GM18508 (cell line): ENCODE data around the gene KMT2C.
"Not testable (repeated sequence)": the region's sequence is repeated elsewhere in the genome, so short reads cannot be mapped to it uniquely, and the experiment has no call there.

Source experiments
- ATAC-seq: cut with Tn5 transposase; IDR thresholded peaks from one replicate; pipeline ENCODE4 v1.9.1; 2021; ENCODE audit warnings: moderate number of reproducible peaks; ENCODE audit not compliant: insufficient read depth, unreplicated experiment

The KMT2C gene

DNA sequence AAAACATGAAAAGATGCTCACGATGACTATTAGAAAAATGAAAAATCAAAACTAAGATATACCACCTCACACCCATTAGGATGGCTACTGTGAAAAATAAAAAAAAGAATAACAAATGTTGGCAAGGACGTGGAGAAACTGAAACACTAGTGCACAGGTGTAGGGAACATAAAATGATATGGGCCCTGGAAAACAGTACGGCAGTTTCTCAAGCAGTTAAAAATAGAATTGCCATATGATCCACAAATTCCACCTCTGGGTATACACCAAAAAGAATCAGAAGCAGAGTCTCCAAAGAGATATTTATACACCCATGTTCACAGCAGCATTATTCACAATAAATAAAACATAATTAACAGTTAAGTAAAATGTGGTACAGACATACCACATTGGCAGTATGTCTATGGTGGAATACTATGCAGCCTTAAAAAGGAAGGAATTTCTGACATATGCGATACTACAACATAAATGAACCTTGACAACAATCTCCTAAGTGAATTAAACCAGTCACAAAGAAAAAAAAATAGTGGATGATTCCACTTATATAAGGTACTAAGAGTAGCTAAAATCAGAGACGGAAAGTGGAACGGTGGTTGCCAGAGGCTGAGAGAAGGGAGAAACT, 69.7 kb downstream of the KMT2C start:
- ATAC-seq: no peak

DNA sequence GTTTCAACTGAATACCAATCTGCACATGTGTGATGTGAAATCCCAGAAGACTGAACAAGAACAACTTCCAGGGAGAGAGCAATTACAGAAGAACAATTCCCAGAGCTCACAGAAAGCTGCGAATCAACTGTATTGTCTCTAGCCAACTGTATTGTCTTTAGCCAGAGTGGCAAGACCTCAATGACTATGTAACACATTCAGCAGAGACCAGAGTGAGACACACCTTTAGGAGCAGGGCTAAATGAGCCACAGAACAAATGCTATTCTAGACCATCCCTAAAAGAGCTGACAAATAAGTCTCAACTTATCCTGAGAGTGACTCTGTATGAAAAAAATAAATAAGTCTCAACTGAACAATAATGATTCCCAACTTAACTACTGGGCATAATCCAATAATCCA, 72.0 kb downstream of the KMT2C start:
- no peak for ATAC-seq

DNA sequence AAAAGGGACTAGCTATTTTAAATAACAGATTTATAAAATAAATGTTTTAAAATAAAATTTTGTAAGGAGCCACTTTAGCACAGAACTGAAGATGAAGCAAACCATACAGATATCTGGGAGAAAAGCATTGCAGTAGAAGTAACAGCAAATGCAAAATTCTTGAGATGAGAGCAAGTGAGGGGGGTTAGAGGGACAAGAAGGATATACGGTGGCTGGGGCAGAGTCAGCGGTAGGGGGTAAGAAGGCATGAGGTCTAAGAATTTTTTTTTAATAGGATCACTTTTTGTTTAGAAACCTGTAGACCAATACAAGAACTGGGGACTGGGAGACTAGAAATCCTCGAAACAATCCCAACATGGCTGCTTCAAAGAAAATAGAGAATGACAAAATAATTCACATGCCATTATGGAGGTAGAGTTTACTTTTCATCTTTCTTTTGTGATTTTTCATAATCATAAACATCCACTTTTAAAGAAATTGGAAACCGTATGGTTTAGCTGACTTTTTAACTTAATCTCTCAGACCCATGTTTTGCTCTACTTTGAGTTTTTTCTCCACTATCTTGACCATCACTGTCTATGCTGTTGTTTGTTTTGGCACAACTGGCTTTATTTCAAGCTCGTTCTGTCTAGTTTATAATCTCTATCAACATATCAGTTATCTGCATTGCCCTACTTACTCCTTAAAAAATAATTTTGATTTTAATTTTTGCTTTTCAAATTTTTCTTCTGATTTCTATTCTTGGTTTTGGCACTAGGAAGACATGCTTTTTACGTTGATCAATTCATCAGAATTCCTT, 73.5 kb downstream of the KMT2C start:
- no peak for ATAC-seq

DNA sequence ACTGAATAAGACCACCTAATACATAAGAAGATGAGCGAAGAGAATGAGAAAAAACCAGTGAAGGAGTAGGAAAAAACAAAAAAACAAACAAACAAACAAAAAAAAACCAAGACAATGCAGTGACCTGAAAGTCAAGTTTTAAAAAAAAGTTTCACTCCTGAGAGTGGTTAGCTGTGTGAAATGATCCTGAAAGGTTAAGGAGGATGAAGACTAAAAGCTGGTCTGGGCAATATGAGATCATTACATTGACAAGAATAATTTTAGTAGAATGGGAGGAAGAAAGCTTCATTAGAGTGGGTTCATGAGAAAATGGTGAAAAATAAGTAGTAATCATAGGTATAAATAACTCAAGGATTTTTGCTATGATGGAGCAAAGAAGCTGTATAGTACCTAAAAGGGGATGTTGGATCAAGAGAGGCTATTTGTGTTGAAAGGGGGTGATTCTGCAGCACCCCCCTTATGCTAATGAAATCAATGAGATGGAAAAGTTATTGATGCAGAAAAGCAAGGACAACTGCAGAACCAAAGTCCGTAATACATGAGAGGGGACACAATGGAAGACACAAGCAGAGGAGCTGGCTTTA, 80.2 kb downstream of the KMT2C start:
- no peak for ATAC-seq

DNA sequence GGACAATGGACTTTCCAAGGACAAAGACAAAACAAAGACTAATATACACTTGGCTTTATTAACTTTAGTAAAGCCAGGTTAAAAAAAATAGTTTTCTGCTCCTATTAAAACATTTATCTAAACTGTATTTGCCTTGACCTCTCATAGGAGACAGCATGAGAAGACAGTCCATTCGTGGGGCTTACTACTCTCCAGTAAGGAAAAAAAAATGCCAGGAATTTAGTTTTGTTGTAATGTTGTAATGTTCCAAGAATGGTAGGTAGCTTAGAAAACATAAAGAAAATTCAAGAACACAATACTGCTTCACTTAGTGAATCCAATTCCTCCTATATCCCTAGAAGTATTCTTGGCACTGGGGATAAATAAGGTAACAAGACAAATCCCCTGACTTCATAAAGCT, 81.7 kb downstream of the KMT2C start:
- ATAC-seq: no peak

DNA sequence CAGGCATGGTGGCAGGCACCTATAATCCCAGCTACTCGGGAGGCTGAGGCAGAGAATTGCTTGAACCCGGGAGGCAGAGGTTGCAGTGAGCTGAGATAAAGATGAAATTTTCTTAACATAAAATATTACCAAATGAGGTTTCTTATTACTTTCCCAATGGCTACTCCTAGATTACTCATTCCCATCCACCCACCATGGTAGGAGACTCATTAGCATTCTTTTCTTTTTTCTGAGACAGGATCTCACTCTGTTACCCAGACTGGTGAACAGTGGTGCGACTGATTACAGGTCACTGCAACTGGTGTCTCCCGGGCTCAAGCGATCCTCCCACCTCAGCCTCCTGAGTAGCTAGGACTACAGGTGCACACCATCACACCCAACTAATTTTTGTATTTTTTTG, 82.5 kb downstream of the KMT2C start:
- ATAC-seq: not testable (repeated sequence)

DNA sequence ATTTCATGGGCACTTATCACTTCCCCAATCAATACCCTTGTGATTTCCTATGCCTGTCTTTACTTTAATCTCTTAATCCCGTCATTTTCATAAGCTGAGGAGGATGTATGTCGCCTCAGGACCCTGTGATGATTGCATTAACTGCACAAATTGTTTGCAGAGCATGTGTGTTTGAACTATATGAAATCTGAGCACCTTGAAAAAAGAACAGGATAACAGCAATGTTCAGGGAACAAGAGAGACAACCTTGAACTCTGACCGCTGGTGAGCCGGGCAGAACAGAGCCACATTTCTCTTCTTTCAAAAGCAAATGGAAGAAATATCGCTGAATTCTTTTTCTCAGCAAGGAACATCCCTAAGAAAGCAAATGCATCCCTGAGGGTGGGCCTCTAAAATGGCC, 84.1 kb downstream of the KMT2C start:
- ATAC-seq: not testable (repeated sequence)

DNA sequence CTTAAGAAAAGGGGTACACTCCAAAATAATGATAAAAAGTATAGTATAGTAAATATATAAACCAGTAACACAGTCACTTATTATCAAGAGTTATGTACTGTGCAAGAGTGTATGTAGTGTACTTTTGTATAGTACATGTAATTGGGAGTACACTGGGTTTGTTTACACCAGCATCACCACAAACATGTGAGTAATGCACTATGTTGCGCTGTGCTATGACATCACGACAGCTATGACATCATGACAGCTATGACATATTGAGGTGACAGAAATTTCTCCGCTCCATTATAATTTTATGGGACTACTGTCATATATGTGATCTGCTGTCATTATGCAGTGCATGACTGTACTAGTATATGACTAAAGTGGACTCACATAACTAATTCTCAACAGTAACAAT, 84.6 kb downstream of the KMT2C start:
- no peak for ATAC-seq

DNA sequence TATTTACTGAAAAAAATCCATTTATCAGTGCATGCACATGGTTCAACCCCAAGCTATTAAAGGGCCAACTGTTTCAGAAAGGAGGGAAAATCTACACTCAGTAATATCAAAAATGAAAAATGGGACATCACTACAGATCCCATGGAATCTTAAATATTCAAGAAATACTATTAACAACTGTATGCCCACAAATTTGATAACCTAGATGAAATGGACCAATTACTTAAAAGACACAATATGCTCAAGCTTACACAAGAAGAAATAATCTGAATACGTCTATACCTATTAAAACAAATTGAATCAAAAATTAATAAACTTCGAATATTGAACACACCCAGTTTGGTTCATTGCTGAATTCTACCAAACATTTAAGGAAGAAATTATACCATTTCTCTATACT, 87.9 kb downstream of the KMT2C start:
- ATAC-seq: no peak

DNA sequence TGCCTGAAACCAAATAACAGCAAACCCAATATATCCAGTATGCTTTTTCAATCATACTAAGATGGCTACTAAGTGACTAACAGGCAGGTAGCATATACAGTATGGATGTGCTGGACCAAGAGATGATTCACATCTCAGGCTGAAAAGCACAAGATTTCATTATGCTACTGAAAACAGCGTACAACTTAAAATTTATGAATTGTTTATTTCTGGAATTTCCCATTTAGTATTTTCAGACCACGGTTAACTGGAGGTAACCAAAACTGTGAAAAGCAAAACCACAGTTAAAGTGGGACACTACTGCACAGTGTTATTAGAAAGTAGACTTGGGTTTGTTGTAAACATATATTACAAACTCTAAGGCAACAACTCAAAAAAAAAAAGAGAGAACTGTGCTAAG, 91.5 kb downstream of the KMT2C start:
- no peak for ATAC-seq

DNA sequence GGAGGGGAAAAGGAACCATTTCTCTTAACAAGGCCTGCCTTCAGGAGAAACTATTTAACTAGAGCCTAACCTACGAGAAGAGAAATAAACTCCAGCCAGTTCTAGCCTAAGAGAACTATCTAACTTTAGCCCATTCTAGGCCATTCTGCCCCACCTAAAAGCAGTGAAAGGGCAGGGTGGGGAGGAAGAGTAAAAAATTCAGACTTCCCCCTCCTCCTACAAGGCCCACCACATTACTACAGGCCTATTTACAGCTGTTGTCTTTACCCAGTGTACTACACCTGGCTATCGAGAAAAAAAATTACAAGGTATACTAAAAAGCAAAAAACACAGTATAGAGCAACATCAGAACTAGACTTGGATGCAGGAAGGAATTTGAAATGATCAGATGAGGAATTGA, 93.0 kb downstream of the KMT2C start:
- no peak for ATAC-seq

DNA sequence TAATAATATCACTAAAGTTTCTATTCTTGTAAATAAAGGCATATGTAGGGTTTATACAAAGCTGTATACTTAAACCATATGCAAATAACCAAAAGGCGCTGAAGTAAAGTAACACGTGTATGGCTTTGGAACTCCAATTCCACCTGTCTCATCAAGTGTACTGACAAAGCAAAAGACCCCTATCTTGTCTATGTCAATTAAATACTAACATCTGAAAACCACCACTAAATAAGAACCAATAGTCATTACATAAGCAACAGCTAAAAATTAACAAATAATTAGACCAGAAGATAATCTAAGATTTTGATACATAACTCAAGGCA, 93.9 kb downstream of the KMT2C start:
- no peak for ATAC-seq

DNA sequence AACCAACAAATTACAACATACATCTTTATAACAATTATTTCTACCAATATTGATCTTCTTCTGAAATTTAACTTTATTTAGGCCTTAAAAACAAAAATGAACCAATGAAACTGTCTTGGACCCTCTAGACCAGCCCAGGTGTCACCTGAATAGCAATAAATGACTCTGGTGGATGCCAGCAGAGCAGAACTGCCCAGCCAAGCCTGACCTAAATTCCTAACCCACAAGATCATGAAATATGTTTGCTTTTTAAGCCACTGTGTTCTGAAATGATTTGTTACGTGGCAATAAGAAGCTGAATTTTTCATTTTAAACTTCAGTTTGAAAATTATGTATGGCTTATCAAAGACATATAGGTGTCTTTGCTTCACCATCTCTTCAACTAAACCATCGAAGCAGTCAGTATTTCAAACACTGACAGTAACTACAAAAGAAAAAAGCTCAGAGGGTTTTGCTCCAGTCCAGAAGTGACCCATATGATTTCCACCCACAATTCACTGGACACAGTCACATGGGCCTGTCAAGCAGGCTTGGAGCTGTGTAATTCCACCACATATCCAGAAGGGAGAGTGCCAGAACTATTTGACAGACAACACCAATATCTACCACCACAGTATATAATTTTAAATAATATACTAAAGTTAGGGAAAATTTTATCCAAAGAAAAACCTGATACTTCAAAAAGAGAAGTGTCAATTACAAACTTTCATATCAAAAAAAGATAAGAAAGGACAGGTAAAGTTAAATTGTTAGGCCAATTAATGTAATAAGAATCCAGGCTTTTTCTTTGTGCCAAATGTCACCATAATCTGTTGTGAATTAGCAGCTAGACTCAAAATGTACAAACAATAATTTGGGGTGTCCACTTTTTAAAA, 94.5 kb downstream of the KMT2C start:
- ATAC-seq: no peak

DNA sequence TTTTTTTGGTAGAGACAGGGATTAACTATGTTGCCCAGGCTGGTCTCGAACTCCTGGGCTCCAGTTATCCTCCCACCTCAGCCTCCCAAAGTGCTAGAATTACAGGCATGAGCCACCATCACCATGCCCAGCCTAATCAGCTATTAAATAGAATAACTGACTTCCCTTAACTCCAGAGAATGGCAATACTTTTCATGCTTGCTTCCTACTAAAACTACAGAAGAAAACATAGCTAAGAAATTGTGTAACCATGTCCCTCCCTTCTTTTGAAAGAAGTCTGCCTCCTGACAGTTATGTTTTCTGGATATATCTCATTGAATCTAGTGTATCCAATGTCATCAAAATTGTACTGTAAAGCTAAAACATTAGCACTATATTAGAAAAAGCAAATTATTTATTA, 95.6 kb downstream of the KMT2C start:
- no peak for ATAC-seq

DNA sequence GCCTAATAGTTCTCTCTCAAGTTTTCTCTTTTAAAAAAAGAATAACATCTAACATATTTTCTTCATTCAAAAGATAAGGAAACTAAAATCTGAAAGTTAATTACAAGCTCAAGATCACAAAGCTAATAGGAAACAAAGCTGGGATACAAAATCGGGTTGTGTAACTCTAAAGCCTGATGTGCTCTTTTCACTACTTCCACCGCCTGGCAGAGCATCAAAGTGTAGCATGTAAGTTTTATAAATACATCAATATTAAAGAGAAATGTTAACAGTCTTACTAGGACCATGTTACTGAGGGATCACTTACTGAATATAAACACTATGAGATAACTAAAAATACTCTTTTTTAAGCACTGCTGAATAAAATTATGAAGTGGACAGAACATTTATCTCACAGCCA, 97.2 kb downstream of the KMT2C start:
- ATAC-seq: no peak

DNA sequence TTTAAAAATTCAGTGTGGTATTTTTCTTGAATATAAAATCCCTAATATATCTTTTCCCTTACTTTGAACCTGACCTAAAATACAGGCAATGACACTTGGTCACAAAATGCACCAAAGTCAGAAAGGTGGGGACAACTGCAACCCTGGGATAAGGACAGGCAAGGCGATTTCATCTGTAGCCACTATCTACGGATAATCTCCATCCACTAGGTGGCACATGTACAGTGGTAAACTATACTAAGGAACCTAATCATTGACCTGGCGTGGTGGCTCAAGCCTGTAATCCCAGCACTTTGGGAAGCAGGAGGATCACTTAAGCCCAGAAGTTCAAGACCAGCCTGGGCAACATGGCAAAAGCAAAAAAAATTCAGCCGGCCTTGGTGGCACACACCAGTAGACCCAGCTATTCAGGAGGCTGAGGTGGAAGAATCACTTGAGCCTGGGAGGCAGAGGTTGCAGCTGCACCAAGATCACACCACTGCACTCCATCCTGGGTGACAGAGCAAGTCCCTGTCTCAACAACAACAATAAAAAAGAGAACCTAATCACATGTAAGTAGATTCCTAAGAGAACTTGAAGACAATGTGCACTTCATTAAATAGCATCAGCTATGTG, 98.9 kb downstream of the KMT2C start:
- ATAC-seq: no peak

DNA sequence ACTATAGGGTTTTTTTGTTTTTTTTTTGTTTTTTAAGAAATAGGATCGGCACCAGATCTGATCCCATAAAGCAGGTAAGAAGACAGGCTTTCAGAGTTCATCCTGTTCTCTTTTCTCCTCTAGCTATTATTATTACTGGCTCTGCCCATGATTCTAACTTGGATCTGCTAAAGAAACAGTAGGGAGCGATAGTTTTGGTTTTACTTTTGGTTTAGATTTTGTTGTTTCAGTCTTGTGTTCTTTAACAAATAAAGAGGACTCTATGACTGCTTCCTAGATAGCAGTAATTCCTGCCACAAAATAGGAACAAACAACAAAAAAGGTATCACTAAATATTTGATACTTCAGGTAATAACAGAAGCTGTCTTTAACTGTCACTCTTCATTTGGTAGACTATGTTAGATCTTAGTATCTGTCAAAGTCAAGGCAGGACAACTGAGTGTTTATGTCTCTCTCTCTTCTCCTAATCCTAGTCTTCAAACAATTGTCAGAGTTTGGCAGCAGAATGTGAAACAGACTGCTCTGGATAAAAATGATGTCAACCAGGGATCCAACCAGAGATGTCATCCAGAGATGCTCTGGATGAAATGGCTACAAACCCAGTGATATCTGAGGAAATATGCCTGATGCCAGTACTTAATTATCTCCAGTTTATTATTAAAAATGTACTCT, 99.8 kb downstream of the KMT2C start:
- no peak for ATAC-seq

DNA sequence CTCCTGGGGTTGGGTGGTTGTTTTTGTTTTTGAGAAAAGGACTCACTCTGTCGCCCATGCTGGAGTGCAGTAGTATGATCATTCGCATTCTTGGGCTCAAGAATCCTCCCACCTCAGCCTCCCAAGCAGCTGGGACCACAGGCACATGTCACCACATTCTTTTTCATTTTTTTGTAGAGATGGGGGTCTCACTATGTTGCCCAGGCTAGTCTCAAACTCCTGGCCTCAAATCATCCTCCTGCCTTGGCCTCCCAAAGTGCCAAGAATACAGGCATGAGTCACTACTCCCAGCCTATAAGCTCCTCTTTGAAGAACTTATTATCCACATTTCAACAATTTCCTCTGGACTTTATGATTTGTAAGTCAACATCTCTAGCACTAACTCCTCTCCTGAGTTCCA, 102.7 kb downstream of the KMT2C start:
- ATAC-seq: no peak

DNA sequence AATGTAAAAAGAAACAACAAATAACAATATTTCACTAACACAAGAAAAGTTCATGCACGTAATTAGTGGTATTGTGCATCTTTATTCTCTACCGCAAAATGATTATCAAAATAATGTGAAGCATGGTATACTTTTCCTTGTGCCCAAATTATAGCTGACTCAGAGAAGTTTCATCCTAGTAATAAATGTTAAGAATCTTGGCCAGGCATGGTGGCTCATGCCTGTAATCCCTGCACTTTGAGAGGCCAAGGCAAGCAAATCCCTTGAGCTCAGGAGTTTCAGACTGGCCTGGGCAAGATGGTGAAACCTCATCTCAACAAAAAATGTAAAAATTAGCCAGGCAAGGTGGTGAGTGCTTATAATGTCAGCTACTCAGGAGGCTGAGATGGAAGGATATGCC, 105.0 kb downstream of the KMT2C start:
- no peak for ATAC-seq

DNA sequence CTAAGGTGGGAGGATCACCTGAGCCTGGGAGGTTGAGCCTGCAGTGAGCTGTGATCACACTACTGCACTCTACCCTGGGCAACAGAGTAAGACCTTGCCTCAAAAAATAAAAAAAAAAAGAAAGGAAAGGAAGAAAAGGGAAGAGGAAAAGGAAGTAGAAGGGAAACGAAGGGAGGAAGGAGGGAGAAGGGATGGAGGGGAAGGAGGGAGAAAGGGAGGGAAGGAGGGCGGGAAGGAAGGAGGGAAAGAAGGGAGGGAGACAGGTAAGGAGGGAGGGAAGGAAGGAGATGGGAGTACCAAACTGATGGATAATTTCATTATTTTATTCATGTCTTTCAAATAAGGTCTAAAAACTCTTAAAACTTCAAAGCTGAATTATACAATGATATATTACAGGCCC, 106.3 kb downstream of the KMT2C start:
- ATAC-seq: no peak
